ENCODE measurements around the gene RPA3. TPM values are rescaled to one million over a fixed set of nuclear protein-coding genes. Genes with fewer than 3 reads are reported as not detected.

RPA3 gene
- total RNA-seq, 1 experiment from 2014 or later = 108 TPM

- Histone ChIP-seq H3K18ac (ENCODE audit: insufficient read length, low read depth, low read length) (no peak overlapping the region), H4K8ac (replicated peaks; ENCODE audit: insufficient read length, low read depth, low read length) (no peak overlapping the region), H3K4me1 (ENCODE audit: insufficient read depth, low read length) (no peaks in the 10 kb centered on the region), H3K14ac (ENCODE audit: insufficient read depth, low read length) (no peak overlapping the region), H3K23ac (ENCODE audit: insufficient read length, low read depth, low read length) (no peak overlapping the region), H4K91ac (ENCODE audit: insufficient read length, low read depth, low read length) (no peak overlapping the region), H2AK5ac (ENCODE audit: insufficient read length, low read length) (no peak overlapping the region), H4K20me1 (ENCODE audit: control insufficient read depth, insufficient read depth, insufficient read length) (no peaks in the 10 kb centered on the region), H3K27ac (ENCODE audit: insufficient read length, low read depth, low read length) (no peak overlapping the region), H2BK5ac (ENCODE audit: insufficient read length, low read length) (no peak overlapping the region), H4K5ac (ENCODE audit: insufficient read length, low read depth, low read length) (no peak overlapping the region), H3K23me2 (ENCODE audit: insufficient read length, low read depth, low read length, poor library complexity, severe bottlenecking) (no peaks in the 10 kb centered on the region), H3K27me3 (ENCODE audit: insufficient read depth, low read length) (no peaks in the 10 kb centered on the region), H3K4me2 (ENCODE audit: insufficient read depth, insufficient read length, low read length) (no peak overlapping the region), H3K9ac (ENCODE audit: extremely low read depth, insufficient read length, low read length) (no peak overlapping the region), H3K79me2 (ENCODE audit: insufficient read depth, low read length) (no peaks in the 10 kb centered on the region), H3K9me3 (ENCODE audit: control insufficient read depth, low read depth, low read length) (no peaks in the 10 kb centered on the region), H2BK20ac (ENCODE audit: low read depth, low read length, poor library complexity, severe bottlenecking) (no peak overlapping the region), H3K79me1 (ENCODE audit: insufficient read depth, low read depth, low read length, poor library complexity, severe bottlenecking) (no peaks in the 10 kb centered on the region), H3K56ac (ENCODE audit: insufficient read length, low read depth, low read length) (no peak overlapping the region), H2BK120ac (ENCODE audit: low read depth, low read length, poor library complexity, severe bottlenecking) (no peak overlapping the region), H3T11ph (ENCODE audit: low read length) (no peak overlapping the region), H2BK15ac (ENCODE audit: low read depth, low read length) (no peak overlapping the region), H2BK12ac (ENCODE audit: insufficient read length, low read depth, low read length) (no peak overlapping the region), H2AFZ (ENCODE audit: low read length) (no peak overlapping the region), H3K4ac (ENCODE audit: low read depth, low read length) (no peak overlapping the region)
- DNase-seq = no peak
- Mint-ChIP-seq H3K27ac (peak overlapping the region in 1 of 3 experiments; percentile 12; a peak in 1 of 7 replicates), H3K4me1 (no peaks in the 10 kb centered on the region), H3K9me3 (no peaks in the 10 kb centered on the region), H3K27me3 (ENCODE audit: low read depth) (no peaks in the 10 kb centered on the region), H3K4me3 (no peak overlapping the region), H3K36me3 (ENCODE audit: insufficient read depth in 1 of 3, low read depth in 3 of 3) (no peaks in the 10 kb centered on the region)
- TF ChIP-seq CTCF (conservative IDR thresholded peaks at IDR 0.05) = no peak
- WGBS (ENCODE audit: extremely low coverage, insufficient read length, low lambda C conversion rate) = no CpG with 5 or more reads among the region's 3 CpGs
These were observed 38.2 kb upstream of the RPA3 start for GRCh38 chr7:7756577-7756976.
